Embryonic facial prominence (tissue), 1 donor: ENCODE data around the gene RNF10.
"Not testable (repeated sequence)": the region's sequence is repeated elsewhere in the genome, so short reads cannot be mapped to it uniquely, and the experiment has no call there.

Experiments
- DNase-seq: peaks from one replicate; pipeline ENCODE4 v3.0.0-alpha.2; 2016; ENCODE audit errors: extremely low spot score

The RNF10 gene

DNA sequence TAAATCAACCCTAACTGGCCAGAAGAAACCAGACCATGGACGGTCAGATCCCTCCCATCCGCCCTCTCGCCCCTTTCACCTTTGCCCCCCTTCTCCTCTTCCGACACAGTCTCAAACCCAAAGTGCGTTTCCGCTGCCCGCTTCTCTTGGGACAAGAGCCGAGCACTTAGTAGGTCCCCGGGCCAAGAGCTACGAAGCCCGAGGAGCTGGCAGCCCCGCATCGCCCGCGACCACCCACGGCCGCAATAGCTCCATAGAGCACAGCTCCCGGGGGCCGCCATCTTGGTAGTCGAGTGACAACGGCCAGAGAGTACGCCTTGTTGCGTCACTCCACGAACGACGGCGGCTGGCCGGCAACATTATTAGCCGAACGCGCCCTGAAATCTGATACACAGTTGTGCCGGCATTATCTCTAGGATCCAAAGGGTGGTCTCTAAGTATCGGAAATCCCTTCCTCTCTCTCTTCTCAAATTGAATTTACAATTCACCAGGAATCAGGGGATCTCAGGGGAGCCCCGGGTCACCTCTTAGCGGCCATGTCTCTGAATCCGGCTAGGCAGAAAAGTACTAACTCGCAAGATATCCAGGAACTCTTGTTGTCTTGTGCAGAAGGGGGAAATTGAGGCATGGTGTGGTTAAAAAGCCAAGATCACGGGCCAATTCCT, 5.2 kb upstream of the RNF10 start, which contains the start of gene COQ5:
TSS of gene COQ5 (minus strand) at position 298 of the 665 bp plus-strand sequence. CDS start at position 281, 17 bp downstream.
- DNase-seq = peak; percentile 92

DNA sequence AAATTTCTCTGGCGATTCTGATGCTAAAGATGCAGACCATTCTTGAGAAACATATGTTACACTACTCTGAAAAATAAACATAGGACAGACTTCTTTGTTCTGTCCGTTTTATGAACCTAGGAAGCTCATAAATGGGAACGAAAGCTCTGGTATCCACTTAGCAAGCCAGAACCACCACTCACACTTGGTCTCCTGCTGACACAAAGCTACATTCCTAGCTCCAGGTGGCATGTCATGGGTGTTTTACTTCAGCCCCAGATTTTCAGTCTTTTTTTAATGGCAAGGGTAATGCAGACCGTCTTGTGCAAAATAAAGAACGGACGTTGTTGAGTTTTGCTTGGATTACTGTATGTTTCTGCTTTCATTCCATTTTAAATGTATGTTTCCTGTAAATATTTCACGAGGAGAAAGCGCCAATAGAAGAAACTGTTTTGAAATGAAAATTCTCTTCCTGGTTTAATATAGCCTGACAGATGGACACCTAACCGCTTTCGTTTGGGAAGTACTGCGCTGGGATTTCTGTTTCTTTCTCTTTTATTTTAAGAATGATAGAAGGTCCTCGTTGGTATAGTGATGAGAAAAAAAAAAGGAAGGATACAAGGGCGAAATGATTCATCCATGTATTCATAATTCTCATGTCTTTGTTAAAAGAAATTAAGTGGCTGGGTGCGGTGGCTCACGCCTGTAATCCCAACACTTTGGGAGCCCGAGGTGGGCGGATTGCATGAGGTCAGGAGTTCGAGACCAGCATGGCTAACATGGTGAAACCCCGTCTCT, 4.3 kb upstream of the RNF10 start:
- peak; percentile 24 for DNase-seq

DNA sequence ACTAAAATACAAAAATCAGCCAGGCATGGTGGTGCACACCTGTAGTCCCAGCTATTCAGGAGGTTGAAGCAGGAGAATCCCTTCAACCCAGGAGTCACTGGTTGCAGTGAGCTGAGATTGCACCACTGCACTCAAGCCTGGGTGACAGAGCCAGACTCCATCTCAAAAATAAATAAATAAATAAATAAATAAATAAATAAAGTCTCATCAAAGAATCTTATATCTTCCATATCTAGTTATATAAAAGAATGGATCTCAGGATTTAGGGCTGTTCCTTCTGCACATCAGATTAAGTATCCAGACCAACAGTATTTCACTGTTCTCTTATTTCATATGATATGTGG, 3.8 kb upstream of the RNF10 start:
- not testable (repeated sequence) for DNase-seq

DNA sequence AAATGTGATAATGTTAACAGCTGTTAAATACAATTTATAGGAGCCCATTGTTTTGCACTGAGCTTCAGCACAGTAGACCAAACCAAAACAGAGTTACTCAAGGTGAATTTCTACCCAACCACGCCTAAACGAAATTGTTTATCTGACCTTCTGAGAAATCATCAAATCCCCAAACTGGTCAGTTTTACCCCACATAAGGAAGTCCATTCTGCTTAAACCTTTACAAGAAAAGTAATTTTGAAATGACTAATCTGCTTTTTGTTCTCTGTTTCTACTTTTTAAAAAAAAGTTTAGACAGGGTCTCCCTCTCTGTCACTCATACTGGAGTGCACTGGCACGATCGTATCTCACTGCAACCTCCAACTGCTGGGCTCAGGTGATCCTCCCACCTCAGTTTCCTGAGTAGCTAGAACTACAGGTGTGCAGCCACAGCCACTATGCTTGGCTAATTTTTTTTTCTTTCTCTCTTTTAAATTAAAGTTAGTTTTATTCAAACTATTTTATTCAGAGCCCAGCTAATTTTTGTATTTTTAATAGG, 1.4 kb upstream of the RNF10 start:
- DNase-seq = no peak

DNA sequence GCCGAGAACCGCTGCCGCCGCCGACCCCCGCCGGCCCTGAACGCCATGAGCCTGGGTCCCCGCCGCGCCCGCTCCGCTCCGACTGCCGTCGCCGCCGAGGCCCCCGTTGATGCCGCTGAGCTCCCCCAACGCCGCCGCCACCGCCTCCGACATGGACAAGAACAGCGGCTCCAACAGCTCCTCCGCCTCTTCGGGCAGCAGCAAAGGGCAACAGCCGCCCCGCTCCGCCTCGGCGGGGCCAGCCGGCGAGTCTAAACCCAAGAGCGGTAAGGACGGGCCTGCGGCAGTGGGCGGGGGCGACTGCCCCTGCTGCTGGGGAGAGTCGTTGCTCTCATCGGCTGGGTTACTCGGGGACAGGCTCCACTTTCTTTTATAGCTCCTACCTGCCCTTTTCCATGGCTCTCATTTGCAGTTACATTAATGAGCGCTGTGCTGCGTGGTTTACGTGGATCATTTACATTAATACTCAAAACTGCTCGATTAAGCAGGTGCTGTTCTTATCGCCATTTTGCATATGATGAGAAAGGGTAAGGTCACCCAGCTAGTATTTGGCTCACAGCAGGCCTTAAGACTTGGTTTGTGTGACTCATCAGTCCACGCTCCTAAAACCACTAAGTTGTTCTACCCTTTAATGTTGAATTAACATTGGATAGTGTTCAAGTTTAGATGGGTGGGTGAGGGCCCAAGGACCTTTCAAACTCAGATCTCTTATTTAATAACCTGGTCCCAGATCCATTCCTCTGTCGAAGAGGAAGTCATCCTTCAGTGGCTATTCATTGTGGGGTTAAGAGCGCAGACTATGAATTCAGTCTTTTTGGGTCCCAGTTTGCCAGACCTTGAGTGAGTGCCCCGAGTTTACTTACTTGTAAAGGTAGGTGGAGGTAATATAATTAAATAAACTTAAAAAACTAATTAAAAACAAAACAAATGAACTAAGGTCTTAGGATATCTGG, 823 bp downstream of the RNF10 start:
- DNase-seq = no peak

DNA sequence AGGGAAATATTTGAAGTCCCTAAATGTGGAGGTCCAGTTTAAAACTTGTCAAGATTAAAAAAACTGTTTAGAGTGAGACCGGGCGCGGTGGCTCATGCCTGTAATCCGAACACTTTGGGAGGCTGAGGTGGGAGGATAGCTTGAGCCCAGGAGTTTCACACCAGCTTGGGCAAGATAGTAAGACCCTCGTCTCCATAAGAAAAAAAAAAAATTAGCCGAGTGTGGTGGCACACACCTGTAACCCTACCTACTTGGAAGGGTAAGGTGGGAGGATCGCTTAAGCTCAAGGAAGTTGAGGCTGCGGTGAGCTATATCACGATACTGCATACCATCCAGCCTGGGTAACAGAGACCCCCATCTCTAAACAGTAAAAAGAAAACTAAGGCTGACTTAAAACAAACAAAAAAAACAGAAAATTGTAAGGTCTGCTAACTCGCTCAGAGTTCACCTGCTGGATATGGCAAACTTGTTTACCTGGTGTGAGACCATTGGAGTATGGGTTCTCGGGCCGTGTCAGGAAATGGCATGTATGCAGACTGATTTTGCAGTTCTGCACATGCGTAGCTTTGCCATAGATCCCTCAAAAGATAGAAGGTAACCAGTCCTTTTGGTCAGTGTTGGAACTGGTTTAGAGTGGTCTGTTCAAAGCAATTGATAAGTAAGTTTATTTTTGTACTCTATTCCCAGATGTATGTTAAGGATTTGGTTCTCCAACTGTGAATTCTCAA, 2.1 kb downstream of the RNF10 start:
- no peak for DNase-seq

DNA sequence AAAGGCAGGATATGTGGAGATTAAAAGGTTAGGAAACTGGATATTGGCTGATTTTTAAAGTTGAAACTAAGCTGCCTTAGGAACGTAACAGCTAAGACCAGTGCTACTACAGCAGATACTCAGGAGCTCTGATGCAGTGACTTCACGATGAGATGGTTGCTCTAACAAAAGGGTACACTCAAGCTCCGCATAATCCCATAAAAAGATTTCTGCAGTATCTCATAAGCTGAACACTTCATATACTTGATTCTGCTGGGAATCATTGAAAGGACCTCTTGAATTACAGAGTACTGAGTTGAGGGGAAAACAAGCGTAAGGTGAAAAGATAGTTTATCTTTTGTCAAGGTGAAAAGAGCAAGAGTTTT, 3.7 kb downstream of the RNF10 start:
- DNase-seq = no peak

DNA sequence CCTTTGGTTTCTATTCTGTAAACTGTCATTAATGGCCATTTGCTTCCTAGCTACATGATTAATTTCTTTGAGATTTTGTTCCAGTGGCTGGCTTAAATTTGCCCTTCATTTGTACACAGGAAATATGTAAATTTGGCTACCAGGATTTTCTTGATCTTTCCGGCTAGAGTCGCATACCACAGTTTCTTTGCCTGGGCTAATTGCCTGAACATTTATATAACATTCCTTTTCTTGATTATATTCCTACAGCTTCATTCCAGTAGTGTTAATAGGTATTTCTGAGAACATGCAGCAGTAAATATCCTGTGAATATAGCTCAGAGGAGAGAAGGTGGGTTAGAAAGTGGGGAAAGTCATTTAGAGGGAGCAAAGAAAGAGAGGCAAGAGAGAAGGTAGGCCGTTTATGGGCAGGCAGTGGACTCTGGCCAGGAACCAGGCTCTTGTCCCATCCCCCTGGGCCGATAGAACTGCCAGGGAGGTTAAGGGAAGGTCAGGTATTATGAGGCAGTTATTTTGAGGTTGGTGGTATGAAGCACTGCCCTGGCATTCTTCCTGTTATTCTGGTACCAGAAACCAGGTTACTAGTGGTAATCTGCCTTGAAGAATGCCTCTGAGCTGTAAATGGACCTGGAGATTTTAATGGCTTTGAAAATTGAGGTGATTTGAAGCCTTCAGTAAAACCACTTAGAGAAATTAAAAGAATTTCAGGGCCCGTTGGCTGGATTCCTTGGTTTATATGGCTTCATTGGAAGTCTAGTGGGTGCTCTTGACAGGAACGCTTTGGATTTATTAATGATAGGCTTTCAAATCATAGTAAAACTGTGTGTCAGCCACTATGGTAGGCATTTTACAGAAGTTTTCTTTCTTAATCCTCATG, 4.4 kb downstream of the RNF10 start:
- no peak for DNase-seq

DNA sequence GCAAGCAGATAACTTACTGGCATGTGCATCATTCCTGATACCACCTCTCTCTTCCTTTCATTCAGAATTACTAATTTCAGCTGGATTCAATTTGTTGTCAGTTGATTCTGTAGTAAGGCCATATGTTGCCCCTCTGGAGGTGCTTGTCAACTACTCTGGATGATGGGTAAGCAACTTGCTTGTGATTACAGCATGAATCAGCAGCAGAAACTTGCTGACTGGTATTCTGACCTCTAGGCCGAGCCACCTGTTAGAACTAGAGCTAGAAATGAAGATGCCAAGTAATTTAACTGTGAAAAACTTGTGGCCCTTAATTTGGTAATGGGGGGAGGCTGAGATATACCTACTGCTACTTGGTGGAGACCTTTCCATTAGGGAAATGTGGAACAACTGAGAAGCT, 5.1 kb downstream of the RNF10 start:
- DNase-seq = no peak

DNA sequence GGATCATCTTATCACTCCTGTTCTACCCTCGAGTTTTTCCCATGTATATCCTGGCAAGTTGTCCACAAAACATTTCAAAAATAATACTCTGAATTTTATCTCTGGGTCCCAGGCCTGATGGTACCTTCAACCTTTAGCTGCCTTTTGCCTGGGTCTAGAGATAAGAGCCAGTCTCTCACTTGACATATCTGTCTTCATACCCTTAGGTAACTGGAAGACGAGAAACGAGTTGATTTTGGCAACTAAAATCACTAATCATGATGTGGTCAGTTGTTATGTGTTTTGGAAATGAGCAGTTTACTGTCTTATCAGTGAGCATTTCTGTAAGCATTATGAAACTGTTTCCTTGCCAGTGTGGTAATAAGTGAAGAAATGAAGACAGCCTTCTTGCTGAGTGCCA, 6.3 kb downstream of the RNF10 start:
- no peak for DNase-seq

DNA sequence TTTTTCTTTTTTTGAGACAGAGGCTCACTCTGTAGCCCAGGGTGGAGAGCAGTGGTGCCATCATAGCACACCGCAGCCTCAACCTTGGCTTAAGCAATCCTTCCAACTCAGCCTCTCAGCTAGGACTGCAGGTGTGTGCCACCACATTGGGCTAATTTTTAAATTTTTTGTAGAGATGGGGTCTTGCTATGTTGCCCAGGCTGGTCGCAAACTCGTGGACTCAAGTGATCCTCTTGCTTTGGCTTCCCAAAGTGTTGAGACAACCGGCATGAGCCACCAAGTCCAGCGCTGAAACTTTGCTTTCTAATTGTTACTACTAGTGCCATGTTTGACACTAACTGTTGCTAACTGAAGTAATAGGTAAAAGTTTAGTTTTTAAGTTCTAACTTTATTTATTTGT, 8.0 kb downstream of the RNF10 start:
- DNase-seq = no peak

DNA sequence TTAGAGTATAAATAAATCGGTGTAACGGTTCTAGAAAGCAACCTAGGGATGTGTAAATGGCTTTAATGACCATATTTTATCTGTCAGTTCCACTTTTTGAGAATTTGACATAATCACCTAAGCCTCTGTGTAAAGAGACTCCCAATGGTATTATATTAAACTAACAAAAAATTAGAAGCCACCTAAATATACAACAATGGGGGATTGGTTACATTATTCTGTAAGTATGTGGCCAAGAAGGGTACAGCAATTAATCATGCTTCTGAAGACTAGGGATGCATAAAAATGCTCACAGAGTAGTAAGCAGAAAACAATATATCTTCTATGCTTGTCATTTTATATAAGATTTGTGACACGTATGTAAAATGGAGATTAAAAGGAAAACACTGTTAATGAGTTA, 10.5 kb downstream of the RNF10 start:
- no peak for DNase-seq

DNA sequence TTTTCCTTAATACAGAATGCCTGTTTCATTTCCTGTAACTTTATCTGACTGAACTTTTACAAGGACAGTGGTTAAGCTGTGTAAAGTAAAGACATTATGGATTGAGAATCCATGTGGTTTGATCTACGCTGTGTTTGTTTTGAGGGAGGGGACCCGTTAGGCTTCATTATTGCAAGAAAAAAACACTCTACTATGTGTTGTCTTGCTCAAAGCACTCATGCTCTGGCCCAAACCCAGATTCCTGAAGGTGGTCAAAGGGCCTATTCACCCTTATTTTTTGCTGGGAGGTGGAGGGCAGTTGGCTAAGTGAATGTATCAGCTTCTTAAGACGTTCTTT, 11.9 kb downstream of the RNF10 start:
- no peak for DNase-seq

DNA sequence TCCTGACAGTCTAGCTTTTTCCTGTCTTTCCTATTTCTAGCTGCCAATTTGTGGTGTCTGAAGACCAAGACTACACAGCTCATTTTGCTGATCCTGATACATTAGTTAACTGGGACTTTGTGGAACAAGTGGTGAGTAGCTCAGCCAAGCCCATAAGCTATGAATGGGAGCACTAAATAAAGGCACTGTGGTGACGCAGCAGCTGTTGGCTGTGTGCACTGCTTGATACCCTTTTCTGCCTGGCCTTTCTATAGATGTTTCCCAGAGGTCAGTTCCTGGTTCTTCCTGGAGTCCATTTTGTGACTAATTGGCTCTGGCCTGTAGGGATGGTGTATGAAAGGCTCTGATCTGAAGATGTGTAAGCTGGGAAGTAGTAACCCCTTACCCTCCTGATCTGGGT, 20.5 kb downstream of the RNF10 start:
- DNase-seq = no peak

DNA sequence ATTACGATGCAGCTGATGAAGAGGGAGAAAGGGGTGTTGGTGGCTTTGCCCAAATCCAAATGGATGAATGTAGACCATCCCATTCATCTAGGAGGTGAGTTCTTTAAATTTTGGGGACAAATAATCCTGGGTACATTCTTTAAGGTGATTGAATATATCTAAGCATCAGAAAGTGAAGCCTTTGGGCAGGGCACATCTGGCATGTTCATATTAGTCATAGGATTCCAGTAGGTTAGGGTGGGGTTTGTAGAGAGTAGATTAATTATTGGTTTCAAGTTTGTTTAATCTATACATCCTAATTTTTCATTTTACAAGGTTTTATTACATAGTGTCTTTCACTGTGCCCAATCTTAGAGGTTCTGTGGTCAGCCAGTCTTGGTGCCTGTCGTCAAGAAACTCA, 23.4 kb downstream of the RNF10 start:
- no peak for DNase-seq

DNA sequence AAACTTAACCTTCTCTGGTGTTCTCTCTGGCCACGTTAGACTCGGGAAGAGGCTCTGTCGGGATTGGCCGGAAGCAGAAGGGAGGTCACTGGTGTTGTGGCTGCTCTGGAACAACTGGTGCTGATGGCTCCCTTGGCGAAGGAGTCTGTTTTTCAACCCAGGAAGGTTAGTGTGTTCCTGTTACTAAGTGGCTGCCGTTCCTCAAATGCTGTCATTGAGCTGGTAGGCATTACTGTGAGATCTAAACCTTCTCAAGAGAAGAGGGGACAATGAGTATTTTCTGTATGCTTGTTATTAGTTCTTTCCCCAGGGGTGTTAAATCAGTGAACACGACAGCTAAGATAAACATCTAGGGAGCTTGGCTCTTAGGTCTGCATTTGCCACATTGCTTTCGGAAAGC, 28.8 kb downstream of the RNF10 start:
- no peak for DNase-seq

DNA sequence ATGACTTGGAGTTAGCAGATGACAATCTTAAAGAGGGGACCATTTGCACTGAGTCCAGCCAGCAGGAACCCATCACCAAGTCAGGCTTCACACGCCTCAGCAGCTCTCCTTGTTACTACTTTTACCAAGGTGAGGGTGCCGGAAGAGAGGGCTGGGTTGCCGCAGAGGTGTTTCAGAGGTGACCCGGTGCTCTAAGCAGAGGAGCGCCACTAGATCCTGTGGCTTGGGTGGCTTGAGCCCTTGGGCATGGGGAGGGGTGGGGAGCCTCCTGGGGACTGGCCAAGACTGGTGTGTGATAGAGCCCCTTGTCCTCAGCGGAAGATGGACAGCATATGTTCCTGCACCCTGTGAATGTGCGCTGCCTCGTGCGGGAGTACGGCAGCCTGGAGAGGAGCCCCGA, 29.3 kb downstream of the RNF10 start:
- no peak for DNase-seq

DNA sequence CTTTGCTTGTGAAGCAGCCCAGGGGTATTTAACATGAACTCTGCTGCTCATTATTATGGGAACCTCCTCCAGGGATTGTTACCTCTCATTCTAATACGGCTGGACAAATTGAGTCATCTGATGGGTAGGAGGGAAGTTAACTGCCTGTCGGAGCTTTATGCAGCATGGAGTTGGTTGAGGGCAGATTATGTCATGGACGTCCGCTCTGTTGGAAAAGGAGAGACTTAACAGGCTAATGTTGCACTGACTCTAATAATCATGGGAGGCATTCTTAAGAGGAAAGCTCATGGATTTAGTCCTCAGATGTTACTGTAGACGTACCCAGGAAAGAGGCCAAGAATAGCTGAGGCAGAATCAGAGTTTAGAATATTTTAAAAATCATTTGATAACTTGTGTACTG, 37.1 kb downstream of the RNF10 start:
- DNase-seq = no peak

DNA sequence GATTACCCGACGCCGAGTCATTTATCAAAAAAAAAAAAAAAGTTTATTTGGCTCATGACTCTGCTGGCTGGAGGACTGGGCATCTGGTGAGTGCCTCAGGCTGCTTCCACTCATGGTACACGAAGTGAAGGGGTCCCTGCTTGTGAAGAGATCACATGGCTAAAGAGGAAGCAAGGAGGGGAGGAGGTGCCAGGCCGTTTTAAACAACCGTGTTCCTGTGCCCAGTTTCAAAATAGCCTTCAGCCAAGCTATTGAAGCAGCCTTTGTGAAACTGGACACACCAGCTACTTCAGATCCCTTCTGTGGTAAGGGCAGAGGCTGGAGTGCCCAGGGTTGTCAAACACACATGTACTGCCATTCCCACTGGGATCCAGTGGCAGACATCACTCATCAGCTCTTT, 39.4 kb downstream of the RNF10 start:
- DNase-seq = no peak

DNA sequence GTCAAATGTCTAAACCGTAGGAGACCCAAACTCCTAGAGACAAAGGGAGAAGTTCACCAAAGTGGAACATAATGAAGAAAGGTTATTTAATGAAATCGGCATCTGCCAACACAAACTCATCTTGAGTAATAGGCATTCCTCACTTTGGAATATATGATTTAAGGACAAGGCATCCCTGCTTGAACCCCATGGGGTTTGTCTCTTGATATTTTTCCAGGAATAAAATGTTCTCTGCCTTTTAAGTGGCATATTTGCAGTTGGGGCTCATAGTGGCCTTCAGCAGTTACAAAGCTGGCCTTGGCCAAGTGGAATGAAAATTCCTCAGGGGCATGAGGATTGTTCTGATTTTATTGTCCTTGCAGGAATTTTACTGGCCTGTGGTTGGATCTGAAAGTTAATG, 40.0 kb downstream of the RNF10 start:
- DNase-seq = no peak

DNA sequence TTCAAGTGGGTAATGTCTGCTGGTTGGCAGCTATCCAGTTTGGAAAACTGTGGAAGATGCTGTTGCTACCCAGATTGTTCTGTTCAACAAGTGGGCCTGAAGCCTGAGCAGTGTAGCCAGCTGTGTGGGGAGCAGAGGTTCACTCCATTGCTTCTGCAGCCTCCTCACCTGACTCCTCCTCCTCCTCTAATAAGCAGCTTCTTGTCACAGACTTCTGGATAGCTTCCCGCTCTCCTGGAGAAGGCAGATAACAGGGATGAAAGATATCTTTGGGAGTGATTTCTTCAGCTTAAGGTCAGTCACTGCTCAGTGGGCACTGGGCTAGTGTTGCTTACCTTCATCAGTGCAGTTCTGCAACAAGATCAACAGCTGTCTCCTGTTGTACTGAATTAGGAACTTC, 45.0 kb downstream of the RNF10 start:
- DNase-seq = no peak
